ENCODE results near the gene BACH2.

GRCh38 chr6:90294008-90294511, 2.6 kb downstream of the BACH2 start:
- TF ChIP-seq, protein P1, sequence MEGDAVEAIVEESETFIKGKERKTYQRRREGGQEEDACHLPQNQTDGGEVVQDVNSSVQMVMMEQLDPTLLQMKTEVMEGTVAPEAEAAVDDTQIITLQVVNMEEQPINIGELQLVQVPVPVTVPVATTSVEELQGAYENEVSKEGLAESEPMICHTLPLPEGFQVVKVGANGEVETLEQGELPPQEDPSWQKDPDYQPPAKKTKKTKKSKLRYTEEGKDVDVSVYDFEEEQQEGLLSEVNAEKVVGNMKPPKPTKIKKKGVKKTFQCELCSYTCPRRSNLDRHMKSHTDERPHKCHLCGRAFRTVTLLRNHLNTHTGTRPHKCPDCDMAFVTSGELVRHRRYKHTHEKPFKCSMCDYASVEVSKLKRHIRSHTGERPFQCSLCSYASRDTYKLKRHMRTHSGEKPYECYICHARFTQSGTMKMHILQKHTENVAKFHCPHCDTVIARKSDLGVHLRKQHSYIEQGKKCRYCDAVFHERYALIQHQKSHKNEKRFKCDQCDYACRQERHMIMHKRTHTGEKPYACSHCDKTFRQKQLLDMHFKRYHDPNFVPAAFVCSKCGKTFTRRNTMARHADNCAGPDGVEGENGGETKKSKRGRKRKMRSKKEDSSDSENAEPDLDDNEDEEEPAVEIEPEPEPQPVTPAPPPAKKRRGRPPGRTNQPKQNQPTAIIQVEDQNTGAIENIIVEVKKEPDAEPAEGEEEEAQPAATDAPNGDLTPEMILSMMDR (optimal IDR thresholded peaks at IDR 0.05 in 1 of 3, IDR thresholded peaks at IDR 0.05 in 1 of 3, conservative IDR thresholded peaks at IDR 0.05 in 1 of 3; ENCODE audit: extremely low read depth in 1 of 3, insufficient read depth in 2 of 3, low read length in 3 of 3): no peak
- no peak for TF ChIP-seq EZH2 (IDR thresholded peaks at IDR 0.05; ENCODE audit: low read length)

Data from keratinocyte (primary cell).